ENCODE measurements around the gene TNFRSF19.
"Not testable (repeated sequence)": the region's sequence is repeated elsewhere in the genome, so short reads cannot be mapped to it uniquely, and the experiment has no call there.

Gene TNFRSF19

GRCh38 chr13:23570921-23571315 lies 706 bp downstream of the TNFRSF19 start:
- no peak for DNase-seq

- DNase-seq: no peak
Measured at GRCh38 chr13:23571431-23571830, 1.2 kb downstream of the TNFRSF19 start.

- no peak for DNase-seq
Measured at GRCh38 chr13:23572836-23573235, 2.6 kb downstream of the TNFRSF19 start.

GRCh38 chr13:23574421-23575145 lies 4.4 kb downstream of the TNFRSF19 start:
- DNase-seq: peak; percentile 15

- DNase-seq: no peak
Measured at GRCh38 chr13:23575632-23576031, 5.4 kb downstream of the TNFRSF19 start.

- peak; percentile 17 for DNase-seq
Measured at GRCh38 chr13:23578411-23579071, 8.3 kb downstream of the TNFRSF19 start.

- DNase-seq: peak; percentile 41
Measured at GRCh38 chr13:23579072-23579895, 9.1 kb downstream of the TNFRSF19 start.

- no peak for DNase-seq
Measured at GRCh38 chr13:23579896-23580683, 9.9 kb downstream of the TNFRSF19 start.

- no peak for DNase-seq
Measured at GRCh38 chr13:23580684-23581060, 10.5 kb downstream of the TNFRSF19 start.

GRCh38 chr13:23583491-23583890 lies 13.3 kb downstream of the TNFRSF19 start:
- no peak for DNase-seq

- DNase-seq: no peak
Measured at GRCh38 chr13:23584275-23584674, 14.1 kb downstream of the TNFRSF19 start.

GRCh38 chr13:23586336-23586735 lies 16.1 kb downstream of the TNFRSF19 start:
- DNase-seq: no peak

- no peak for DNase-seq
Measured at GRCh38 chr13:23588666-23589065, 18.5 kb downstream of the TNFRSF19 start.

GRCh38 chr13:23592596-23592995 lies 22.4 kb downstream of the TNFRSF19 start:
- DNase-seq: no peak

- DNase-seq: no peak
Measured at GRCh38 chr13:23593148-23593547, 22.9 kb downstream of the TNFRSF19 start.

GRCh38 chr13:23594290-23594689 lies 24.1 kb downstream of the TNFRSF19 start:
- not testable (repeated sequence) for DNase-seq

GRCh38 chr13:23598369-23598768 lies 28.2 kb downstream of the TNFRSF19 start:
- no peak for DNase-seq

- DNase-seq: no peak
Measured at GRCh38 chr13:23599083-23599925, 29.1 kb downstream of the TNFRSF19 start.

GRCh38 chr13:23600100-23600499 lies 29.9 kb downstream of the TNFRSF19 start:
- DNase-seq: no peak

- DNase-seq: no peak
Measured at GRCh38 chr13:23600534-23600933, 30.3 kb downstream of the TNFRSF19 start.

GRCh38 chr13:23605831-23606230 lies 35.6 kb downstream of the TNFRSF19 start:
- no peak for DNase-seq

GRCh38 chr13:23608138-23608537 lies 37.9 kb downstream of the TNFRSF19 start:
- DNase-seq: no peak

Measured in NCI-H524 treated with DMSO at 0.1 percent for 48 hours (cell line).